Choroid plexus epithelial cell (primary cell): ENCODE data around the gene FKBP6.
"Not testable (repeated sequence)": the region's sequence is repeated elsewhere in the genome, so short reads cannot be mapped to it uniquely, and the experiment has no call there.

Source experiments
- DNase-seq: peaks from one replicate; pipeline ENCODE4 v3.0.0-alpha.2; 2010; ENCODE audit warnings: low read depth
- H3K4me3 ChIP-seq: 2 replicates; pipeline ENCODE4 v1.5.1; 2011; ENCODE audit warnings: low read depth, mild to moderate bottlenecking, control low read depth, low read length, moderate library complexity
- CTCF ChIP-seq: conservative IDR thresholded peaks from 2 replicates; pipeline ENCODE4 v1.5.1; 2011; ENCODE audit warnings: low read depth, mild to moderate bottlenecking, control low read depth, inconsistent platforms, low read length, moderate library complexity

Gene FKBP6

GRCh38 chr7:73366127-73366526, 38.2 kb downstream of the FKBP6 start:
- no peak for DNase-seq
- no peak overlapping the region for H3K4me3 ChIP-seq
- TF ChIP-seq CTCF: no peak

GRCh38 chr7:73366990-73367389, 39.0 kb downstream of the FKBP6 start:
- no peak for TF ChIP-seq CTCF
- no peak for DNase-seq
- no peak overlapping the region for H3K4me3 ChIP-seq

GRCh38 chr7:73369009-73369408, 41.0 kb downstream of the FKBP6 start:
- no peak for TF ChIP-seq CTCF
- no peak for DNase-seq
- H3K4me3 ChIP-seq: no peak overlapping the region

- no peak for TF ChIP-seq CTCF
- H3K4me3 ChIP-seq: no peak overlapping the region
Measured at GRCh38 chr7:73369622-73370021, 41.7 kb downstream of the FKBP6 start.

GRCh38 chr7:73373741-73374140, 45.8 kb downstream of the FKBP6 start:
- TF ChIP-seq CTCF: no peak
- H3K4me3 ChIP-seq: no peak overlapping the region
- DNase-seq: no peak

More at GRCh38 chr7:73369622-73370021, 41.7 kb downstream of the FKBP6 start:
- DNase-seq: no peak

- H3K4me3 ChIP-seq, DNase-seq: not testable (repeated sequence)
Measured at GRCh38 chr7:73376262-73376661, 48.3 kb downstream of the FKBP6 start.

- H3K4me3 ChIP-seq: no peak overlapping the region
- no peak for TF ChIP-seq CTCF
- no peak for DNase-seq
Measured at GRCh38 chr7:73376671-73377412, 48.9 kb downstream of the FKBP6 start.

GRCh38 chr7:73377413-73378200, 49.6 kb downstream of the FKBP6 start:
- not testable (repeated sequence) for H3K4me3 ChIP-seq, DNase-seq
